Motor neuron (in vitro differentiated cells): ENCODE results near the gene ABCC5. TPM values are rescaled to one million over a fixed set of nuclear protein-coding genes. Genes with fewer than 3 reads are reported as not detected.

ENCODE experiments used
- ATAC-seq, 8 experiments: fragments of 200-7000 bp; cut with Tn5 transposase; replicated peaks in 6 of 8; 2 replicates each; pipeline ENCODE4 v1.8.0; 2021; ENCODE audit warnings: mild to moderate bottlenecking in 8 of 8, moderate library complexity in 8 of 8
- H3K27ac ChIP-seq, 2 donors: fragments of 250-450 bp; sonication (Bioruptor Pico); 2 replicates each; pipeline ENCODE4 v1.9.0; 2021; ENCODE audit warnings: antibody characterized with exemption in 2 of 2, mild to moderate bottlenecking in 2 of 2, moderate library complexity in 1 of 2
- H3K4me1 ChIP-seq, 2 donors: fragments of 250-450 bp; sonication (Bioruptor Pico); replicated peaks in 1 of 2; 2 replicates each; pipeline ENCODE4 v1.6.1; 2021; ENCODE audit warnings: antibody characterized with exemption in 2 of 2, mild to moderate bottlenecking in 2 of 2, moderate library complexity in 1 of 2
- H3K4me3 ChIP-seq, 5 donors: fragments of 250-450 bp; sonication (Bioruptor Pico); 2 replicates each; pipeline ENCODE4 v1.9.0; 2021; ENCODE audit warnings: antibody characterized with exemption in 5 of 5, mild to moderate bottlenecking in 5 of 5, moderate library complexity in 4 of 5
- WGBS, 10 experiments: fragments of 450-650 bp; shearing (Covaris generic); methylation state at CpG; one replicate each; pipeline ENCODE4 v1.0.0; 2022; 5-methylcytosine and 5-hydroxymethylcytosine counted together
- in situ Hi-C, 9 experiments: fragments of 400-800 bp; cut with MboI; loops; one replicate each; pipeline ENCODE4 v1.15.0; 2021; ENCODE audit warnings: low sequenced_read_pairs in 9 of 9, low pct_unique_long_range_greater_than_20kb in 2 of 9; ENCODE audit not compliant: unreplicated experiment in 9 of 9
- total RNA-seq, 8 experiments: library from RNA; unstranded; fragments of 300-600 nt; gene quantifications; 2 replicates each; pipeline versions ENCODE4 v1.2.3 to v1.2.4, GENCODE V29; 2022

The ABCC5 gene
- total RNA-seq, 8 experiments from 2014 or later = 25.7 to 93.7 (median 36.4) TPM

GRCh38 chr3:183870563-183870962 is 147.1 kb downstream of the ABCC5 start:
- Histone ChIP-seq H3K4me1 (no peaks in the 10 kb centered on the region), H3K4me3 (no peak overlapping the region), H3K27ac (no peak overlapping the region)
- in situ Hi-C loops = no loop called here
- WGBS, 10 experiments = 84 to 100% (median 97%) methylated on average over 1 to 3 of the region's 3 CpGs
- no peak for ATAC-seq

Other genes with a start within 250 kb of the ABCC5 start
- gene MAP6D1, start 192.3 kb downstream of the ABCC5 start, total RNA-seq = 1 to 10 TPM in 7 of 8 experiments, not detected in 1; 1.2 to 4.4 (median 2.1) TPM
- 10 to 100 TPM; 33.7 to 68.8 (median 47.3) TPM for gene PARL, start 133.0 kb downstream of the ABCC5 start, total RNA-seq
- not detected for gene HTR3D, start 13.9 kb upstream of the ABCC5 start, total RNA-seq
- not detected for gene HTR3C, start 35.2 kb upstream of the ABCC5 start, total RNA-seq
- under 1 TPM in 7 of 8 experiments, not detected in 1; 0.05 to 0.49 (median 0.25) TPM for gene HTR3E, start 79.2 kb upstream of the ABCC5 start, total RNA-seq
- gene EIF2B5, start 117.5 kb upstream of the ABCC5 start, total RNA-seq = 10 to 100 TPM; 24.7 to 60.9 (median 37.4) TPM
- 10 to 100 TPM; 23.1 to 64.8 (median 34.6) TPM for gene DVL3, start 137.5 kb upstream of the ABCC5 start, total RNA-seq
- 100 to 1,000 TPM; 218 to 443 (median 274) TPM for gene AP2M1, start 157.0 kb upstream of the ABCC5 start, total RNA-seq
- gene ABCF3, start 168.3 kb upstream of the ABCC5 start, total RNA-seq = 10 to 100 TPM; 21.6 to 67.9 (median 40.6) TPM
- 1 to 10 TPM in 5 of 8 experiments, under 1 TPM in 3; 0.36 to 3.3 (median 1.7) TPM for gene VWA5B2, start 211.7 kb upstream of the ABCC5 start, total RNA-seq
- 10 to 100 TPM; 19.9 to 65.3 (median 42.0) TPM for gene ALG3, start 231.1 kb upstream of the ABCC5 start, total RNA-seq
- 10 to 100 TPM in 2 of 8 experiments, 1 to 10 TPM in 6; 4.6 to 15.0 (median 8.0) TPM for gene EEF1AKMT4, start 231.8 kb upstream of the ABCC5 start, total RNA-seq
- 10 to 100 TPM in 1 of 8 experiments, 1 to 10 TPM in 4, under 1 TPM in 1, not detected in 2; 0.31 to 16.2 (median 6.5) TPM for gene CAMK2N2, start 243.7 kb upstream of the ABCC5 start, total RNA-seq